Upper lobe of left lung (tissue), 4 donors: ENCODE results near the gene SNAPC4.

Experiments used
- POLR2A ChIP-seq, 4 donors: fragments of 450-650 bp; IDR thresholded peaks; one replicate each; pipeline ENCODE4 v1.5.1; 2016 to 2017; ENCODE audit warnings: antibody characterized with exemption in 4 of 4, mild to moderate bottlenecking in 2 of 4
- POLR2AphosphoS5 ChIP-seq, 2 donors: sonication (generic); formaldehyde crosslinking; IDR thresholded peaks; one replicate each; pipeline ENCODE4 v1.5.1; 2017; ENCODE audit warnings: antibody characterized with exemption in 2 of 2
- TF ChIP-seq, protein P1 (sequence below), 6 experiments: fragments of 450-650 bp in 4 of 6; fragments of 200-600 bp in 2 of 6; sonication (generic) in 2 of 6; IDR thresholded peaks; one replicate each; pipeline ENCODE4 v1.5.1; 2016 to 2019; ENCODE audit warnings: antibody characterized with exemption in 6 of 6

DNA sequence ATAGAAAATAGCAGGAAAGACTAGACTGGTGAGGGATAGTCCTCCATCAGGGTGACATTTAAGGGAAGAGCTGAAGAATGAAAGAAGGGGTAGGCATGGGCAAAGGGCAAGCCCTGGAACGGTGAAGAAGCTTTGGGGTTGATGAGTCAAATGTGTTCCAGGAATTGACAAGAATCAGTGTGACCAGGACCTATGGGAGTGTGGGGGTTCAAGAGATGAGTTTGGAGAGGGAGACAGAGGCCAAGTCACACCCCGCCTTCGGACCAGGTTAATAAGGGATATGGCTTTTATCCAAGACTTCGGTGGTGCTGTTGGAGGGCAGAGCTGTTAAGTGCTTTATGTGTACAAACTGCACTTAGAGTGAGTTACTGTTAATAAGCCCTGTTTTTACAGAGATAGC, 11.4 kb upstream of the SNAPC4 start:
- TF ChIP-seq POLR2AphosphoS5 (IDR thresholded peaks at IDR 0.05) (no peak), POLR2A (IDR thresholded peaks at IDR 0.05) (no peak)
- TF ChIP-seq, protein P1, sequence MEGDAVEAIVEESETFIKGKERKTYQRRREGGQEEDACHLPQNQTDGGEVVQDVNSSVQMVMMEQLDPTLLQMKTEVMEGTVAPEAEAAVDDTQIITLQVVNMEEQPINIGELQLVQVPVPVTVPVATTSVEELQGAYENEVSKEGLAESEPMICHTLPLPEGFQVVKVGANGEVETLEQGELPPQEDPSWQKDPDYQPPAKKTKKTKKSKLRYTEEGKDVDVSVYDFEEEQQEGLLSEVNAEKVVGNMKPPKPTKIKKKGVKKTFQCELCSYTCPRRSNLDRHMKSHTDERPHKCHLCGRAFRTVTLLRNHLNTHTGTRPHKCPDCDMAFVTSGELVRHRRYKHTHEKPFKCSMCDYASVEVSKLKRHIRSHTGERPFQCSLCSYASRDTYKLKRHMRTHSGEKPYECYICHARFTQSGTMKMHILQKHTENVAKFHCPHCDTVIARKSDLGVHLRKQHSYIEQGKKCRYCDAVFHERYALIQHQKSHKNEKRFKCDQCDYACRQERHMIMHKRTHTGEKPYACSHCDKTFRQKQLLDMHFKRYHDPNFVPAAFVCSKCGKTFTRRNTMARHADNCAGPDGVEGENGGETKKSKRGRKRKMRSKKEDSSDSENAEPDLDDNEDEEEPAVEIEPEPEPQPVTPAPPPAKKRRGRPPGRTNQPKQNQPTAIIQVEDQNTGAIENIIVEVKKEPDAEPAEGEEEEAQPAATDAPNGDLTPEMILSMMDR (IDR thresholded peaks at IDR 0.05): no peak
